Endodermal cell (in vitro differentiated cells): ENCODE measurements around the gene GABRA4. TPM values are rescaled to one million over a fixed set of nuclear protein-coding genes. Genes with fewer than 3 reads are reported as not detected.

Experiments
- DNase-seq: peaks from one replicate; pipeline ENCODE4 v3.0.0-alpha.2; 2017
- H3K27ac ChIP-seq: 2 replicates; pipeline ENCODE4 v1.5.1; 2013; ENCODE audit warnings: mild to moderate bottlenecking, low read depth, low read length, moderate library complexity
- H3K27me3 ChIP-seq: 2 replicates; pipeline ENCODE4 v1.6.1; 2013; ENCODE audit warnings: mild to moderate bottlenecking, low read length, moderate library complexity; ENCODE audit not compliant: insufficient read depth, control insufficient read depth, poor library complexity, severe bottlenecking
- H3K36me3 ChIP-seq: 2 replicates; pipeline ENCODE4 v1.7.0; 2013; ENCODE audit warnings: mild to moderate bottlenecking, low read length, moderate library complexity; ENCODE audit not compliant: control insufficient read depth, insufficient read depth
- H3K4me1 ChIP-seq: one replicate; pipeline ENCODE4 v1.7.0; 2013; ENCODE audit warnings: low read length; ENCODE audit not compliant: control insufficient read depth, insufficient read depth
- H3K4me3 ChIP-seq: 2 replicates; pipeline ENCODE4 v1.5.1; 2013; ENCODE audit warnings: mild to moderate bottlenecking, low read length, moderate library complexity
- H3K9ac ChIP-seq: 2 replicates; pipeline ENCODE4 v1.6.1; 2013; ENCODE audit warnings: mild to moderate bottlenecking, low read length, moderate library complexity; ENCODE audit not compliant: poor library complexity, severe bottlenecking; ENCODE audit errors: extremely low read depth
- H3K9me3 ChIP-seq: 2 replicates; pipeline ENCODE4 v1.6.1; 2013; ENCODE audit warnings: mild to moderate bottlenecking, low read length, moderate library complexity; ENCODE audit not compliant: control insufficient read depth
- H3K27ac Mint-ChIP-seq: 2 replicates; pipeline ENCODE4 v1.8.0; 2020; ENCODE audit warnings: mixed read lengths
- H3K27me3 Mint-ChIP-seq: 2 replicates; pipeline ENCODE4 v1.8.0; 2021; ENCODE audit warnings: mild to moderate bottlenecking, mixed read lengths; ENCODE audit not compliant: insufficient read depth
- H3K36me3 Mint-ChIP-seq: 2 replicates; pipeline ENCODE4 v1.8.0; 2020; ENCODE audit warnings: low read depth, mixed read lengths
- H3K4me1 Mint-ChIP-seq: 2 replicates; pipeline ENCODE4 v1.8.0; 2020; ENCODE audit warnings: mixed read lengths
- H3K4me3 Mint-ChIP-seq: 2 replicates; pipeline ENCODE4 v1.8.0; 2020; ENCODE audit warnings: mild to moderate bottlenecking, moderate library complexity, mixed read lengths
- H3K9me3 Mint-ChIP-seq: 2 replicates; pipeline ENCODE4 v1.8.0; 2020; ENCODE audit warnings: mild to moderate bottlenecking, mixed read lengths
- WGBS, 2 experiments: methylation state at CpG; one replicate each; pipeline versions ENCODE4 v1.1.5 to v1.1.7; 2013; ENCODE audit warnings: missing lambda C conversion rate in 2 of 2, mixed read lengths in 1 of 2; ENCODE audit not compliant: insufficient coverage in 1 of 2, insufficient read length in 1 of 2; 5-methylcytosine and 5-hydroxymethylcytosine counted together
- total RNA-seq, 2 donors: library from RNA; stranded (reverse); fragmentation: NEBNext Ultra II Directional in 1 of 2; extraction: Animal tissue kit (Norgen Biotek cat#: 25700) in 1 of 2; gene quantifications; 2 replicates in 1 of 2; 3 replicates in 1 of 2; pipeline ENCODE4 v1.2.1, GENCODE V29; 2021
- TF ChIP-seq, protein P1 (sequence below): fragments of 200-600 bp; sonication (generic); conservative IDR thresholded peaks from 2 replicates; pipeline ENCODE4 v1.5.0; 2021; ENCODE audit warnings: antibody characterized with exemption, mild to moderate bottlenecking

Gene GABRA4
- total RNA-seq, 2 donors from 2014 or later: 0.37 TPM; not detected in 1

DNA sequence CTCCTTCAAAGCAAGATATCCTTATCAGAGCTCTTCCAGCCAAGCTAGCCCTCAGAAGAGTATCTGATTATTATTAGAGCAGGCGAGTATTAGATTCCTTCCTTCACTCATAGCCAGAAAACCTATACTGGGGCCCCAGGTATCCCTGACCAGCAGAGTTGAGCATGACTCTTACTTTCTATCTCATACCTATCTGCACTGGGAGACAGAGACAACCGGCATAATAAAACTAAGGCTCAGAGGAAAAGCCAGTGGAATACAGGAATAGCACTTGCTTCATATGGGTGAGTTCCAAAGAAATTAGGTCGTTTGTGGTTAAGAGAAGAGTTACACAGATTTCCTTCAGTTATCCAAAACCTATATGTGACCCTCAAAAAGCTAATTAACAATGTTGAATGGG, 42.6 kb downstream of the GABRA4 start:
- TF ChIP-seq, protein P1, sequence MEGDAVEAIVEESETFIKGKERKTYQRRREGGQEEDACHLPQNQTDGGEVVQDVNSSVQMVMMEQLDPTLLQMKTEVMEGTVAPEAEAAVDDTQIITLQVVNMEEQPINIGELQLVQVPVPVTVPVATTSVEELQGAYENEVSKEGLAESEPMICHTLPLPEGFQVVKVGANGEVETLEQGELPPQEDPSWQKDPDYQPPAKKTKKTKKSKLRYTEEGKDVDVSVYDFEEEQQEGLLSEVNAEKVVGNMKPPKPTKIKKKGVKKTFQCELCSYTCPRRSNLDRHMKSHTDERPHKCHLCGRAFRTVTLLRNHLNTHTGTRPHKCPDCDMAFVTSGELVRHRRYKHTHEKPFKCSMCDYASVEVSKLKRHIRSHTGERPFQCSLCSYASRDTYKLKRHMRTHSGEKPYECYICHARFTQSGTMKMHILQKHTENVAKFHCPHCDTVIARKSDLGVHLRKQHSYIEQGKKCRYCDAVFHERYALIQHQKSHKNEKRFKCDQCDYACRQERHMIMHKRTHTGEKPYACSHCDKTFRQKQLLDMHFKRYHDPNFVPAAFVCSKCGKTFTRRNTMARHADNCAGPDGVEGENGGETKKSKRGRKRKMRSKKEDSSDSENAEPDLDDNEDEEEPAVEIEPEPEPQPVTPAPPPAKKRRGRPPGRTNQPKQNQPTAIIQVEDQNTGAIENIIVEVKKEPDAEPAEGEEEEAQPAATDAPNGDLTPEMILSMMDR: no peak
- Histone ChIP-seq H3K9ac (no peak overlapping the region), H3K36me3 (no peaks in the 10 kb centered on the region), H3K27me3 (no peaks in the 10 kb centered on the region), H3K27ac (no peak overlapping the region), H3K4me1 (no peaks in the 10 kb centered on the region), H3K4me3 (no peak overlapping the region), H3K9me3 (no peaks in the 10 kb centered on the region)
- Mint-ChIP-seq H3K27ac (no peak overlapping the region), H3K4me3 (no peak overlapping the region), H3K36me3 (no peaks in the 10 kb centered on the region), H3K9me3 (no peaks in the 10 kb centered on the region), H3K4me1 (no peaks in the 10 kb centered on the region), H3K27me3 (no peaks in the 10 kb centered on the region)
- DNase-seq: no peak
- WGBS, 2 experiments: 94% methylated on average over 3 of the region's 3 CpGs; no CpG with 5 or more reads in 1 of the 2 experiments

DNA sequence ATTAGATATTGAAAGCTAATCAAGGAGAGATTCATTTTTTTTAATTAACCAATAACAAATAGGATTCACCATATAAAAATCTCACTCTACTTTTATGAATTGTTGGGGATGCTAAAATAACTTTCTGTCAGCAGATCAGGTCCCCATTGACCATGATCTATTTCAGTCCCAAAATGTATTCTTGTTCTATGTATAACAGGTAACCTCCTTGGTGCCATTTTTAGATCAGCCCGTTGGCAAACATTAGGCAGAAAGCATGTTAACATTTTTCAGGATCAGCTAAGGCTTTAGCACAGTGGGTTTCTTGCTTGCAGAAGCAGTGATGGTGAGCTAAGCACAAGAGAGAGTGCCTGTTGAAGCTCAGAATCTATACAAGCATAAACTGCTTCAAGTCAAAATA, 43.6 kb downstream of the GABRA4 start:
- Histone ChIP-seq H3K4me3 (no peak overlapping the region), H3K9me3 (no peaks in the 10 kb centered on the region), H3K36me3 (no peaks in the 10 kb centered on the region), H3K27ac (no peak overlapping the region), H3K27me3 (no peaks in the 10 kb centered on the region), H3K9ac (no peak overlapping the region), H3K4me1 (no peaks in the 10 kb centered on the region)
- WGBS, 2 experiments: 71 to 79% methylated on average over 1 of the region's 1 CpG
- Mint-ChIP-seq H3K27me3 (no peaks in the 10 kb centered on the region), H3K9me3 (no peaks in the 10 kb centered on the region), H3K4me1 (no peaks in the 10 kb centered on the region), H3K36me3 (no peaks in the 10 kb centered on the region), H3K4me3 (no peak overlapping the region), H3K27ac (no peak overlapping the region)
- no peak for DNase-seq
- TF ChIP-seq, protein P1: no peak

DNA sequence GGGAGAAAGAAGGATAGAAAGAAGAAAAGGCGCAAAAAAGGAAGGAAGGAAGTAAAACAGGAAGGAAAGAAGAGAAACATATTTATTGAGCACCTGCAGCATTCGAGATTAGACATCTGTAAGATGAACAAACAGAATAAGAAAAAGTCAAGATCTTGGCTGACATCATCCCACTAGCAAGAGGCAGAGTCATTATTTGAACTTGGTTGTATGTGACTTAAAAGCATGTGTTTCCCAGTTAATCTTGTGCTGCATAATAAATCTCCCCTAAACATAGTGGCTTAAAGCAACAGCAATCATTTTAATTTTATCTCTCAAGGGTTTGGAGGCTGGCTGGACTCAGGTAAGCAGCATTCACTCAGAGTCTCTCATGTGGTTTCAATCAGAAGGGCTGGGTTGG, 45.8 kb downstream of the GABRA4 start:
- Histone ChIP-seq H3K36me3 (no peaks in the 10 kb centered on the region), H3K9ac (no peak overlapping the region), H3K9me3 (no peaks in the 10 kb centered on the region), H3K4me3 (no peak overlapping the region), H3K4me1 (no peaks in the 10 kb centered on the region), H3K27me3 (no peaks in the 10 kb centered on the region), H3K27ac (no peak overlapping the region)
- Mint-ChIP-seq H3K27ac (no peak overlapping the region), H3K27me3 (no peaks in the 10 kb centered on the region), H3K4me1 (no peaks in the 10 kb centered on the region), H3K4me3 (no peak overlapping the region), H3K36me3 (no peaks in the 10 kb centered on the region), H3K9me3 (no peaks in the 10 kb centered on the region)
- 82 to 100% methylated on average over 1 to 2 of the region's 2 CpGs for WGBS, 2 experiments
- DNase-seq: no peak
- TF ChIP-seq, protein P1: no peak
